CD1c-positive myeloid dendritic cell (primary cell): ENCODE measurements around the gene UBL3.

Experiments
- DNase-seq: peaks from one replicate; pipeline ENCODE4 v3.0.0-alpha.2; 2016; ENCODE audit errors: extremely low spot score

Gene UBL3

GRCh38 chr13:29857085-29857484, 6.7 kb upstream of the UBL3 start:
- no peak for DNase-seq

- no peak for DNase-seq
Measured at GRCh38 chr13:29856426-29856825, 6.0 kb upstream of the UBL3 start.

GRCh38 chr13:29855784-29856183, 5.4 kb upstream of the UBL3 start:
- peak; percentile 32 for DNase-seq

GRCh38 chr13:29855009-29855408, 4.6 kb upstream of the UBL3 start:
- peak; percentile 74 for DNase-seq

GRCh38 chr13:29853131-29853530, 2.7 kb upstream of the UBL3 start:
- no peak for DNase-seq

- no peak for DNase-seq
Measured at GRCh38 chr13:29852472-29853054, 2.1 kb upstream of the UBL3 start.

- DNase-seq: peak; percentile 68
Measured at GRCh38 chr13:29849731-29850212, 645 bp downstream of the UBL3 start.

GRCh38 chr13:29849071-29849631, 1.3 kb downstream of the UBL3 start:
- DNase-seq: peak; percentile 89

- peak; percentile 45 for DNase-seq
Measured at GRCh38 chr13:29847501-29847983, 2.9 kb downstream of the UBL3 start.

- no peak for DNase-seq
Measured at GRCh38 chr13:29846475-29847256, 3.8 kb downstream of the UBL3 start.

- no peak for DNase-seq
Measured at GRCh38 chr13:29845440-29846056, 4.9 kb downstream of the UBL3 start.

GRCh38 chr13:29844441-29844840, 6.0 kb downstream of the UBL3 start:
- DNase-seq: no peak

- DNase-seq: no peak
Measured at GRCh38 chr13:29840585-29840984, 9.8 kb downstream of the UBL3 start.

GRCh38 chr13:29835280-29836061, 14.9 kb downstream of the UBL3 start:
- no peak for DNase-seq

- DNase-seq: no peak
Measured at GRCh38 chr13:29832761-29833298, 17.6 kb downstream of the UBL3 start.

- no peak for DNase-seq
Measured at GRCh38 chr13:29830000-29830399, 20.4 kb downstream of the UBL3 start.

- no peak for DNase-seq
Measured at GRCh38 chr13:29819143-29819542, 31.3 kb downstream of the UBL3 start.

- DNase-seq: peak; percentile 71
Measured at GRCh38 chr13:29817604-29818378, 32.6 kb downstream of the UBL3 start.

GRCh38 chr13:29816715-29817114, 33.7 kb downstream of the UBL3 start:
- no peak for DNase-seq

GRCh38 chr13:29815336-29815735, 35.1 kb downstream of the UBL3 start:
- DNase-seq: no peak

- no peak for DNase-seq
Measured at GRCh38 chr13:29810898-29811297, 39.5 kb downstream of the UBL3 start.
